Inflammatory macrophage treated with lipopolysaccharide for 1 hour (primary cell): Measurements from ENCODE around the gene LRRC34.
A peak's percentile ranks its signal among the peaks of the same experiment; 100 is the strongest.

Experiments
- DNase-seq, 2 donors: peaks; one replicate each; pipeline ENCODE4 v3.0.0-alpha.2; 2020 to 2022

LRRC34 gene

DNA sequence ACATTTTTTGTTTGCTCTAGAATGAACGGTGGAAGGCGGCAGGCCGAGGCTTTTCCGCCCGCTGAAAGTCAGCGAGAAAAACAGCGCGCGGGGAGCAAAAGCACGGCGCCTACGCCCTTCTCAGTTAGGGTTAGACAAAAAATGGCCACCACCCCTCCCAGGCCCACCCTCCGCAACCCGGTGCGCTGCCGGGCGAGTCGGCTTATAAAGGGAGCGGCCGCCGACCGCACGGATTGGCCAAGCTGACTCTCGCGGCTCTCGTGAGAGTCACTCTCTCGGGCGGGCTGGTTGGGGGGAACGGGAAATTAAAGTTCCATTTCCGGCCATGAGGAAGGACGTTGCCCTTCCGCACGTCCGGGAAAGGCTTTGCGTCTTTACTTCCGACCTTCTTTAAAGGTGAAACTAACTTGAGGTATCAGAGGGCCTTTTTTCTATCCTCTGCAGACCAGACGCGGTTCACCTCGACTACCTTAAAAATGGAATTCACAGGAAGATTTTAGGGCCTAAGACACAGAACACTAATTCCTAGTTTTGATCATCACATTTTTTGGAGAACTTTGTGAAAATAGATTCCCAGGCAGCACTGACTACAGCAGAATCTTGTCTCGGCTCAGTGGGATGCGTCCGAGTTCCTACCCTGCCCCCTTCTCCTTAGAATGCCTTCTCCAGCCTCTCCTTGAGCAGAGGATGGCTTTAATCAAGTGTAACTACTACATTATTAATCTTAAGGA is 47.7 kb downstream of the LRRC34 start, which contains the start of gene TERC:
Gene TERC (minus strand): TSS at position 179 of the 731 bp plus-strand sequence.
- peak; percentile 68 to 76 for DNase-seq

GRCh38 chr3:169764312-169764881 is 48.3 kb downstream of the LRRC34 start:
- DNase-seq, result peak; percentile 76 to 77

DNA sequence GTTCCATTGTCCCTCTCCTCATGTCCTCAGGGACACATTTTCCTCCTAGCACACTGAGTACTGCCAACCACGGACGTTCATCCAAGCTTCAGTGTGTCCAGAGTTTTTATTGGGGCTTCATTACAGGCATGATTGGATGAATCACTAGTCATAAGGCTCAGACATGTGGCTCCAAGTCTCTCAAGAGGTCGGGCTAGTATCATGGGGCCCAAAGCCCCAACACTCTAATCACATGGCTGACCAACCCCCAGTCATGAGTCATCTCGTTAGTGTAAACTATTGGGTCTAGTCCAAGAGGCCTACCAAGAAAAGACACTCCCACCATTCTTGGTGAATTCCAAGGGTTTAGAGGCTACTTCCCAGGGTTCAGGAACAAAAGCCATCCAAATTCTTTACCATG is 52.2 kb downstream of the LRRC34 start:
- DNase-seq, result peak in 1 of 2 donors; percentile 10

DNA sequence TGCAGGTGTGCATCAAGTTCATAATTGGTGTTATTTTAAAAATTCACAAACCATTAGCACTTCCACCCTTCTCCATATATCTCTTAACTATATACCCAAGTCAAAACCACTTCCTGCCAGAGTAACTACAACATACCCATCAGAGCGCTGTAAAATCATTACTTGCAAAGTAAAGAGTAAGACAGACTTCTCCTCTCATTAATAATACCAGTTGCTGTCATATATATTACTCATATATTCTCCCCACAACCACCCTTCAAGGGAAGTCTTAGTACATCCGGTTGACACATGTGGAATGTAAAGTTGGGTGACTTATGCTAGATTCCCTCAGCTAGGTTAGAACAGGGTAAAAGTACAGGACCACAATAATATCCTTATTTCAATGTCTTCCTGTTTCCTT is 53.4 kb downstream of the LRRC34 start:
- DNase-seq, result no peak

GRCh38 chr3:169758359-169758994 is 54.2 kb downstream of the LRRC34 start:
- DNase-seq, result no peak

DNA sequence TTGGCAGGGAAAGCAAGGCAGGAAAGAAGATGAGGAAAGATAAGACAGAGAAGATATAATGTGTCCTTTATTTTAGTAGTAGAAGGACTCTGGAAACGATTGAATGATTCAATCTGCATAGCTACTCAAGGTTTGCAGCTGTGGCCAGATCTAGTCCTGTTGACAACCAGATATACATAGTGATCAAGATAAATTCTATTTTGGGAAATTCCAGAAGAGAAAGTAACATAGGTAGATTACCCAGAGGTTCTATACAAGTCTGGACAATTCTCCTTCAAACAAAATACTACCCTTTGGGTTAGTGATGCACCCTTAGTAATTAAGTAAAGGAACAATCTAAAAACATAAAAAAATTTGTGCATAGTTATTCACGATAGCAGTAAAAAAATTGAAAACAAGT is 57.2 kb downstream of the LRRC34 start:
- no peak for DNase-seq

- DNase-seq, result no peak
Measured at GRCh38 chr3:169754711-169755110, 58.0 kb downstream of the LRRC34 start.

DNA sequence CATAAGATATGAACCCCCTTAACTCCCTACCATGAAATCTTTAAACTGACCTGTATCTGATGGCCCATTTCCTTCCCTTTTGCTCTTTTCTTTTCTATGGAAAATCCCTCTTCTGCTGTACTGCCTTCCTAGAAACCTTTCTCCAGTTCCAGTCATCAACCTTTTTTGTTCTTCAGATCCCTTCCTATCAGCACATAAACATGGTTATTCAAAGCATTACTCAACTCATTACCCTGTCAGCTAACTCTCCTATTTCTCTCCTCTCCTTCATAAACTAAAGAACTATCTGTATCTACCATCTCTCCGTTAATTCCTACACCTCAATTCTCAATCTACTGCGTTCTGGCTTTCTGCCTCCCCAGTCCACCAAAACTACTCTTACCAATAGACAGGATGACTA is 60.8 kb downstream of the LRRC34 start:
- no peak for DNase-seq

DNA sequence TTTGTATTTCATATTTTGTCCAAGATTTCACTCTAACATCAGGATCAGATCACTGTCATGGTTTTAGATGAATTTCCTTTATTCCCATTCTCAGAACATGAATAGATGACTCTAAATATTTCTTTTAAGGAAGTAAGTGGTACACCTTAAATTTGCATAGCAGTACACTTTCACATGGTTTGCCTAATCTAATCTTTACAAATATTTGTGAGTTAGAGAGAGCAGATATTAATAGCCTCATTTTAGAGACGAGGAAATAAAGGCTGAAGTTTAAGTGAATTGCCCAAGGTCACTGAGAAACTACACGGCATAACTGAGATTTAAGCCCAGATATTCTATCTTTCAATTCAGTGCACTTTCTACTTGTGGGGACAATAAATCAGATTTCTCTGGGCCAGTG is 62.0 kb downstream of the LRRC34 start:
- no peak for DNase-seq

DNA sequence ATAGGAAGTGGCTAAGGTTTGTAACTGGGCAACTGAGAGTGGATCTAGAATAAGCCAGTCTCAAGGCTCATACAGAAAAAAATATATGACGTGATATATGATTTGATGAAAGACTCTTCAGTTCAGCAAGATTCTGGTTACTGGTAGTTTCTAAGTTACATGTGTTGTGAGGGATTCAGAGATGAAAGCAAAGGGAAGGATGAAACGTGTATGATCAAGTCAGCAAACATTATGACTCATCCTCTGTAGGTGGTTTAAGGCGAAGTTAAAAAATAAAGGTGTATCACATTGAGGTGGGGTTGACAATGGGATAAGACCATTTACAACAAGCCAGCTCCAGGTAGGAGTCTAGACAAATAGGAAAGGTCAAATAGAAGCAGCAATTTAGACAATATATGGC is 64.0 kb downstream of the LRRC34 start:
- DNase-seq, result no peak

DNA sequence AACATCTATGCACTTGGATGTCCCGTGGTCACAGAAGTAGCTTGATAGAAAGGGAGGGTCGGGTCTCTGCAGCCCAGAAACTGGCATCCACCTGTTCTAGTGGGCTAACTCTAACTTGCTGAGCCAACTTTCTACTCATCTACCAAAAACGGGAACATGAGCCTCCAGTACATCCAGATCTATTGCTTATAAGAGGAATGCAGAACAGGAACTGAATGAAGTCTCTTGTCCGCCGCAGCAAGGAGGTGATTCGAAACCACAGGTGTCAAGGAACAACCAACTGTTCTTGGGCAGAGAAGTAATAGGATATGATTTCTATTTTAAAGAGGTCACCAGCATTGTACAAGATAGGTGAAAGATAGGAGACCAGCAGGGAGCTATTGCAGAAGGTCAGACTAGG is 65.8 kb downstream of the LRRC34 start:
- DNase-seq, result no peak

DNA sequence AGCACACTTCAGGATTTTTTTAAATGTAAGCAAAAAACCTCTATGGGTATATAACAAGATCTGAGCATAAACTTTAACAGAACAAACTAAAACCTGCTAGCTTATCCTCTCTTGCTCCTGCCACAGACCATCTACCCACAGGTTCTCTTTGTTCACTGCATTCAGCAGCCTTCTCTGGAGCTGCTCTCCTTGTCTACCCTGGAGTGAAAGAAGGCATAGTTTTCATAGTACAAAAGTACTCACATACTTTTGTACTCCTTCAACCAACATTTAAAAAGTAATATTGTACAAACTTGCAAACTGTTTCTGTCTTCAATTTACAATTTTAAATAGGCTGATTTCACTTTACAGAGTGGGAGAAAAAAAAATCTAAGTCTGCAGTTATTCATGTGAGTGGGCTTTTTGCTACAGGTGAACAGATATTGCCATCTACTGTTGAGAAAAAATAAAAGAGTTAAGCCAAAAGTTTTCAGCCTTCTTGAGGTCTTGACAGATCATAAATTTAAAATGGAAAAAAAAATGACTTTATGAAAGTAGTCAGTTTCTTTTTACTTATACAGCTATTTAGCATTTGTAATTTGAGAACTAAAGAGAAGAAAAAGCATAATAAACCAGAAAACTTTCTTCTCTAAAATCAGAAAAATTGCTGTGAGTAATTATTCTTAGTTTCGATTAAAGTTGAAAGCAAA is 68.2 kb downstream of the LRRC34 start:
- DNase-seq, result no peak
